ELR (cell line): Measurements from ENCODE around the gene RFTN1.

Experiments
- DNase-seq: peaks from one replicate; pipeline ENCODE4 v3.0.0-alpha.2; 2015; ENCODE audit warnings: low read depth

The RFTN1 gene

DNA sequence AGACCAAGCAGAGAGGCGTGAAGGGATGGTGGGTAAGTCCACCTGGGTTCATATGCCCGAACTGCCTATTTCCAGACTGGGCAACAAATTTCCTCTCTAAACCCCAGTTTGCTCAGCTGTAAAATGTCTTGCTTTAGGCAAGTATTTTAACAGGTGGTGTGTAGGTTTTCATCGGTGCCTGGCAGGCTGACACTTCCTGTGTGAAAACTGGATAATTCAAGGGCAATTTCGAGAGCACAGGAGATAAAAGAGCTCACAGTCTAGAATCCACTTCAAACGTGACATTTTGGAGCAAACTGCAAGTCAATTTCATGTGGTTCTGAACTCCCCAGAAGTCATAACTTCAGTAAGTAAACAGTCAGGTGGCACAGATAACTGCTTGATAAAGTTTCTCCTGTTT, 136.3 kb downstream of the RFTN1 start:
- no peak for DNase-seq

DNA sequence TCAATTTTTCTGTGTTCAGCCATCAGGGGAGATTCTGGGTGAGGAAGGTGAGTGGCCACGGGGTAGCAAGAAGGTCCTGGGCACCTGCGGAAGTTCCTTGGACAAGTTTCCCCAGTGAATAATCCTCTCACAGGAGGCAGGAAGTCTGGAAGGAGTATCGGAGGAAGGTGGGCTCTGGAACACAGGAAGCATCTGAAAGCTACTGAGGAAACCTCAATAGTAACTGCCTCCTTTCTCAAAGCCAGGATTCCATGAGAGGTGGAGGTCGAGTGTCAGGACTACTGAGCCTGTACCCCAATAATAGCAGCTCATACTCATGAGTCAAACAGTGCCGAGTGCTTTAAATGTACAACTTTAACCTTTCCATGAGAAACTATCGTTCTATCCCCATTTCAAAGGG, 137.6 kb downstream of the RFTN1 start:
- no peak for DNase-seq

DNA sequence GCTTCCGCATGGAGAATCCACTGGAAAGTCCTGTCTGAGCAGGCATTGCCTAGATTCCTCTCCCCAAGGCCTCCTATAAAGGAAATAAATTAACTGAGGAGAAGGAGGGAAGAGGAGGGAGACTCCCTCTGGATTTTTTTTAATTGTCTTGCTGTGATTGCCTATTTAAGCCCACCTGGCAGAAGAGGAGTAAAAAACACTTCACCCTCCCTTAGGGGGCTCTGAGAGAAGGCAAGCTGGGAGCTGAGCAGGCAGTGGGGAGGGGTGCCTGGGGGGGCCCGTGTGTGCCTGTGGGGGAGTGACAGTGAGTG, 138.6 kb downstream of the RFTN1 start:
- DNase-seq, result no peak

DNA sequence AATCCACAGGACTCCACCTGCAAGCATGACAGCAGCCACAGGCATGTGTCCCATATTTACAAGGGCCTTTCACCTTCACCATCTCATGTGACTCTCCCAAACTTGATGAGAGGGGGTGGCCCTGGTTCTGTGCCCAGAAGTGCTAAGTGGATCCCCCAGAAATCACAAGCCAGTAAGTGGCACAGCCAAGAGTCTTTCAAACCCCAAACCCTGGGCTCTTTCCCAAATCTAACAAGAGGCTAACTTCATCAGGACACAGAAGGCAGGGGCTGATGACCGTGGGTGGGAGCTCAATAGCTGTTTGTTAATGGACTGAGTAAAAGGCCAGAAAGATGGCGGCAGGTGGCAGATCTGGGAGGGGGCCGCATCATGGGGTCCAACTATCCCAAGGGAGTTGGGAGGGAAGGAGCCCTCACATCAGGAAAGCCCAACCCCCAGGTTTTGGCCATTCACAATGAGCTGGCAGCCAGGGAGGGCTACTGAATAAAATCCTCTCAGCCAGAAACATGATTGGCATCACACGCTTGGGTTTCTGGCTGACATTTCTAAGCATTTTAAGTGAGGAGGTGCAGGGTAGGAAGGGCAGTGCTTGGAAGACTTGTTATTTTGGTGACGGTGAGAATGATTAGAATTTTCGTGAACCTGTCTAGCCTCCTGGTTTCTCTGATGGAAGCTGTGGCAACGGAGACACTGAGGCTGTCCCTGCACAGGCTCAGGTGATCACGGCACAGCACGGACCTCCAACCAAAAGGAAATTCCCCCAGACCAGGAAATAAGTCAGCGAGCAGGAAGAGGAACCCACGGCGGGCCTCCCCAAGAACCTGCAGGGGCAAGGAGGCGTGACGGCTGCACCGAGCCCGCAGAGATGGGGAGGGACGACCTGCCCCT, 139.2 kb downstream of the RFTN1 start:
- no peak for DNase-seq

DNA sequence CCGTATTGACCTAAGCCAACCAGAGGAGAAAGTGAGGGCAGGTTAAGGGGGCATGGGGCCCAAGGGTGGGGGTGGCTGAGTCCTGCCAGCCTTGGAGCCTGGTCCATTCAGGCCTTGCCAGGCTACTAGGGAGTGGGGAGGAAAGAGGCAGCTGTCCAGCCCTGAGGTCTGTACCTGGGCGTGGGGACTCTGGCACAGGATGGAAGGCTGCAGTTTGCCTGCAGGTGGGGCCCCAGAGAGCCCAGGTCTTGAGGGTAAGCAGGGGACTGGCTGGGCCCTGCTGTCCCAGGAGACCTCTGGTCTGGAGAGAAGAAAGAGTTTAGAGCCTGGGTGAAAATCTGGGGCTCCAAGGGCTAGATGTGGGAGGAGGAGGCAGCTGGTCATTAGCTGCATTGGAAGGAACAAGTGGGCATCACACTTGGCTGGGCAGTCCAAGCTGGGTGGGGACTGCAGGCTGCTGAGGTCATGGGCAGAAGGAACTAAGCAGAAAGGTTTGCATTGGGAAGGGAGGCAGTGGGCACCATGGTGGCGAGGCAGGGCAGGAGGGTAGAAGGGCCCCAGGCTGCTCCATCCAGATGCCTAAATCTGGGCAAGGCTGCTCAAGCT, 140.1 kb downstream of the RFTN1 start:
- DNase-seq, result no peak

DNA sequence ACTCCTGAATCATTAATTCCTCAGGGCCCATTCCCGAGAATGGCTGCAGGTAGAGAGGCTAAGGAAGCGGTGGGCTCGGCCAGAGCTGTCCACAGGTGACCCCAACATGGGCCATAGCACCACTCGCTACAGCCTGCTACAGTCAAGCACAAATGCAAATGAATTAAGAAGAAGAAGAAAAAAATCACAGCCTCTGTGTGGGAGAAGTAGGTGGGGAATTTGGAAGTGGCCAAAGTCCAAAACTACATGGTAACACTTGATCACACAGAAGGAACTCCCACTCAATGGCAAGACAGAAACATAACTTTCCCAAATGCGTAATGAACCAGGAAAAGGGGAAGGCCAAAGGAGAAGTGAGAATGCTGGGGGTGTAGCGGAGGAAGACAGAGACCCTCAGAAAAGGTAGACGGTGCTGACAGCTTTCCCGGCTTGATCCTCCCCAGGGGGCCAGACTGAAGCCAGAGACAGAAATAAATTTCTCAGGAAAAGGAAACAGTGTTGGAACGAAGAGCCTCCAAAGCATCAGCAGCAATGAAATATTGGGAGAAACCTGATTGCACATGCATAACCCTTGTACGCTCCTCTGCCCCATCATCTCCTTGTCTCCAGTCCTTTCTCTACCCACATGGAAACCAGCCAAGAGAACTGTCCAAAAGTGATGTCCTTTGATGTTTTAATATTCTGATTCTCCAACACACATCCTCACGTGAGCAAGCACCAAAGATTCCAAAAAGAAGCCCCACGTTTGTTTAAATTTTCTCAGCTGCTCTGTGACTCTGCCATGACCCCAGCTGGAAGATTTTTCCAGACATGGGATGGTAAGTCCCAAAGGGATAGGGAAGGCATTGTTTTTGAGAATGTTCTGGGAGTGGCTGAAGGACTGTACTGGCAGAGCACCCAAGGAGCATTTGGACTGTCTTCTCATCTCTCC, 140.9 kb downstream of the RFTN1 start:
- no peak for DNase-seq

DNA sequence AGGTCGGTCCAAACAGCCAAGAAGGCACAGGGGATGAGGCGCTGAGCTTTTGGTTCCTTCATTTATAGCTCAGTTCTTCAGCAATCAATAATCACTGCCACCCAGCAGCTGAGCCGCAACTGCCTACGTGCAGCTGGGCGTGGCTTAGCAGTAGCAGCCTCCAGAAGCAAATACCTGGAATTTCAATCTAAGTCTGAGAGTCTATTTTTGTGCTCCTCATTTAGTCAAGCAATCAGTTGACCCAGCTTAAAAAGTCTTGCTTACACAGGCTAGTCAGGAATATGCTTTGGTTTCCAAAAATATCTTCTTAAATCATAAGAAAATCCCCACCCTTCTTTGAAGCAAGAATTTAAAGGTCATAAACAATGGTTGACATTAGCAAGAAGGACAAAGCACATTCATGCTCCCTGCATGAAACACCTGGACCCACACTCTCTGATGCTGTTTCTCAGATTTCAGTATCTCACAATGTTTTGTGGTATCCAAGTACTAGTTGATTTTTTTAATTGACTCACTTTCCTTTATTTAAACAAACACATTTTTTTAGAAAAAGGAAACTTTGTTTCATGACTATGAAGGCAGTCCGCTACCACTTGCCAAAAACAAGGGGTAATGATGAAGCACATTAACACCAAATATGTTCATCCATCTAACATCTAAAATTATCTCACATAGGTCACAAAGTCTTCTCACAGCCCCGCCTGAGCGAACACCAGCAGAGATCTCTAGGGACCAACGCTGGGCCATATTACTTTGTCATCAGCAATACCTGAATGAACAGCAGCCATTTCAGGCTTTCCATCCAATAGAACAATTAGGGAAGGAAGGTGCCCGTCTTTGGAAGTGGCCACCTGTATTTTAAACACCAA, 142.4 kb downstream of the RFTN1 start:
- no peak for DNase-seq

DNA sequence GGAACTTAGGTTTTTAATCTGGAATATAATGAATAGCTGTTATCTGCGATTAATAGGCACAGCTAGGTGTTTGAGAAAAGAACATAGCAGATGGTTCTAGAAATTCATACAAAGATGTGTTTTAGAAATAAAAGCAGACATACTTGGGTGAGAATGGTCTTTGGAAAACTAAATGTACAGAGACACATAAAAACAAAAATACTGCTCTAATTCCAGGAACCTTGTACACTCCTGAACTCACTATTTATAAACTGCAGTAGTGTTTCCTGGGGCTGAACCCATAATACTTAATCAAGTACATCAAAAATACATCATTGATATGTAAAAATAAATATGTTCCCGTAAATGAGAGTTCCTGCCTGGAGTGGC, 143.0 kb downstream of the RFTN1 start:
- no peak for DNase-seq

DNA sequence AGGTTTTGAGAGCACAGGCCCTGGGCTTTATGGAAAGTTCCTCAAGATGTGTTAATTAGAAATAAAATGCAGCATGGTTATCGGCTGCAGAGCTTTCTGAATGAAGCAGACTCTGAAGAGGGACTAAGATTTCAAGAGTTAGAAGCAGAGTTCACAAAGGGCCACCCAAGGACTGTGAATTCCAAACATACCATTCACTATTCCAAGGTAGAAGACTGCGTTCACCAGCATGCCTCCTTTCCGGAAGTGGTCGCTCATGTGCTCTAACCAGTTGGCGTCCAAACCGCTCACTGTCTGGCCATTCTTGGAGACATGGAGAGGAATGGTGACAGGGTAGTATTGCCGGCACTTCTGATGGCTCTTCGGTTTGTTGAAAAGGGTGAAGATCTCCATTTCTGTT, 143.6 kb downstream of the RFTN1 start:
- DNase-seq, result no peak

DNA sequence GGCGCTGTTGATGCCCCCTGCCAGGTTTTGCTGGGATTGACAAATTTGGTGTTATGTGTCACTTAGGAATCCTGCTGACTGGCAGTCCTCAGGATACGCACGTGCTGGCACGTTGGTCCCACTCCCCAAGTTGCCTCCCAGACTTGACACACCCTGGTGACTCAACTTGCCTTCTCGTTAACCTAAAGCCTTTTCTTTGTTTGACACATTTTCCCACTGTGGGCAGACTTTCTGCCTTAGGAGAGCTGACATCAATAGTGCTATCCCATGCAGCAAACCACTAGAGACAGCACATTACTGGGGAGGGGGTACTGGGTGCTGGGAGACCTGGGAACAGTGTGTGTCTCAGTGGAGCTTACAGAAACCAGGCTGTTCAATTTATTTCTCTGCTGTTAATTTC, 144.2 kb downstream of the RFTN1 start:
- DNase-seq, result no peak

DNA sequence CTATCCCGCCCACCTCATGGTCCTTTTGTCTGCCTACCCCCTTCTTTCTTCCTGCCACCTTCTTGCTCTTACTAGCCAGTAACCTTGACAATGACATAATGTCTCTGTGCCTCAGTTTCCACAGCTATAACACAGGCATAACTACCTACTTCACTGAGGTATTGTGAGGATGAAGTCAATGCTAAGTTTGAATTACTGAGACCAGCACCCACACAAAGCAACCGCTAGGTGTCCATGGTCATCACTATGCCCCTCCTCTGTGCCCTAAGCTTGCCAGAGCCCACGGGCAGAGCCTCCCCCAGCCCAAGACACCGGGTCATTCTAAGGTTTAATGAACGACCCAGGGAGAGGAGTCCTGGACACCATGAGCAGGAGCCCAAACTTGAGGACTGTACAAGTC, 146.9 kb downstream of the RFTN1 start:
- no peak for DNase-seq

DNA sequence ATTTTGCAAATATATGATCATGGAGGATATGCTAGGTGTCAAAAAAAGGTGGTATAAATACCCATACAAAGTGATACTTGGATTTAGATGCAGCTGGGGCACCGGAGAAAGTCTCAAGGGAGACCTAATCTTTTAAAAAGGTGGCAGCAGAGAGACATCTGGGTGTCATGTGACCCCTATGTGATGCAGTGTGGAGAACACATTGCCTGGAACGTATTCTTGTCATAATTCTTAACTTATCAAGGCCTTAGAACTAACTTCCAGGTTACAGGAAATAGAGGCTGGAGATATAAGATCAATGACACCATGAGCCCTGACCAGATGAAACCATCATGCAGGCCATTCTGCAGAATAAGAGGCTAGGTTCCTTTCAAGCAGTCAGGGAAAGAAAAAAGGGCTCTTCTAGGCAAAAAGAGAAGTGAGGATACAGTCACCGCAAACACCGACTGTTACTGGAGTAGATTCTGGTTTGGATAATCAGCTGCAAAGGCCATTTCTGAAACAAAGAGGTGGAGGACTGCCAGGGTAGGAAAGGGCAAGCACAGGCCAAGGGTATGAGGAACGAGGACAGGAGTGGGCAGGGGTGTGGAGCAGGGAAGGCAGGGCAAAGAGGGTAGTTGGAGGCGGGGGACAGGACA, 147.9 kb downstream of the RFTN1 start:
- no peak for DNase-seq

DNA sequence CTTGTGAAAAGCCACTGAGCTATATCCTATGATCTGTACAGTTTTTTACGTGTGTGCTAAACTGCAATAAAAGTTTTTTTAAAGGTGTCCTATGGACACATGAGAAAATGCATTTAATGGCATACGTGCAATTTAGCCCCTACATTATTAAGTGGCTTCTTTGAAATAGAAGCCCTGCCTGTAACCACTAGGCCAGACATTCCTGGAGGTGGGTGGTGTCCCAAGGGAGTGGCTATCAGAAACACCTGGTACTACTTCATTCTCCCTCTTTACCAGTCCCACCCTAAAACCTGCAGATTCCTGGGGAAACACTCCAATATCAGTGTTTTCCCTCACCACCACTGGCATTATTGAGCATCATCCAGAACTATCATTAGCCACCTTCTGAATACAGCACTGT, 148.5 kb downstream of the RFTN1 start:
- no peak for DNase-seq

DNA sequence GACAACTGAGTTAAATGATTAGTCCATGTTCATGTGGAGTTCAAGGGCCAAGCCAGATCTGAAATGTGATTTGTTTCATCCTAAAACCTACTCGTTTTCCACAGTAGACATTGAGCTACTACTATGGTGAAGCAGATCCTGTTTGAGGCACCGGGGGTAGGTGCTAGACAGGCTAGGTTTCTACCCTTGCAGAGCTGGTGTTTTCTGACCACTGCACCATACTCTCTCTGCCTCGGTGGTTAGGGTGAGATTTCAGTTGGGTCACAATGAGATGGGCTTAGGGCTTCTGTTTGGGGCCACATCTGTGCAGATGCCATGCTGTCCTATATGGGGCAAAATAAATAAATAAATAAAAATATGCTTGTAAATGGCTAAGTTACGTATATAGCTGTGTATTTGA, 149.2 kb downstream of the RFTN1 start:
- DNase-seq, result no peak

DNA sequence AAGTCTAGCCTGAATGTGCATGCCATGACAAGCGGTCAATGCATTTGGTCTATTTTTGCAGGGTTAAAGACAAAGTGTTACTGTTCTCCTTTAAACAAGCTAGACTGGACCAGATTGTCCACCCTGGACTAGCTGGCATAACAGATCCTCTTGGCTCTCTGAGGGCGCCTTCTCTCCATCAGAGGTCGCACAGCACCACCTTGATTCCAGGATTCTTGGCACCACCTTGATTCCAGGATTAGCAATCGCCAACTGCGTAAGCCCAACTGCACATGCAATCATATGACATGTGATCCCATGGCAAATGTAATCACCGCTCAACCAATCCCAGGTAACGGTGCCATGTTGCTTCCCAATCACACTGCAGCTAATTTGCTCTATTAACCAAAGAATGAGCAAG, 149.9 kb downstream of the RFTN1 start:
- DNase-seq, result no peak

DNA sequence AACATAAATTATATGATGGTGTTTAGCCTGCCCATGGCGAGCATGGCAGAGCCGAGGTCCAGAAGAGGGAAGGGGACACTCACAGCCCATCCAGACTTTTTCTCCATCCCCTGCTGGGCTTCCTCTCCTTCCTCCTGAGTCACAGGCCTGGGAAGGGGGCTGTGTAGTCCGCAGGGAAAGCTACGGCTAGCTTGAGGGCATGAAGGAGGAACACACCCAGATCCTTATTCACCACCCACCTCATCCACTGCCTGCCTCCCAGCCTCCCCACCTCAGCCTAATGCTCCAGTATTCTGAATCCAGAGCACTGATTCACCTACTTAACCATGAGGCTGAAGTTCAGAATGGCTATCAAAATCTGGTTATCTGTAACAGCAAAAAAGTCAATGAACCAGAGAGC, 150.7 kb downstream of the RFTN1 start:
- peak; percentile 85 for DNase-seq

DNA sequence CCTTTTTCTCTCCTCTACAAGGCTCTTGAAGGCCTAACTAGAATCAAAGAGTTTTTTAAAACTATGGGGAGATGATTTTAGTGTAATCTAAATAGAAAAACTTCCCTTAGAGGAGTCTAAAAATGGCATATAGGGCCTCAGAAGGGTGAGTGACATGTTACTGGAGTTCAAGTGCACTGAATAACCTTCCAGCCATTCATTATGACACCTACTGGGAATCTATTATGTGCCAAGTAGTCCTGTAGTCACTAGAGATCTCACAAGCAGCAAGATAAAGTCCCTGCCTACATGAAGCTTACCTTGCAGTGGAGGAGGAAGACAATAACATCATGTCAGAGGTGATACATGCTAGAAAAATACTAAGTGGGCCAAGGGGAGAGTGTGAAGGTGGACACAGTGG, 152.4 kb downstream of the RFTN1 start:
- DNase-seq, result no peak

DNA sequence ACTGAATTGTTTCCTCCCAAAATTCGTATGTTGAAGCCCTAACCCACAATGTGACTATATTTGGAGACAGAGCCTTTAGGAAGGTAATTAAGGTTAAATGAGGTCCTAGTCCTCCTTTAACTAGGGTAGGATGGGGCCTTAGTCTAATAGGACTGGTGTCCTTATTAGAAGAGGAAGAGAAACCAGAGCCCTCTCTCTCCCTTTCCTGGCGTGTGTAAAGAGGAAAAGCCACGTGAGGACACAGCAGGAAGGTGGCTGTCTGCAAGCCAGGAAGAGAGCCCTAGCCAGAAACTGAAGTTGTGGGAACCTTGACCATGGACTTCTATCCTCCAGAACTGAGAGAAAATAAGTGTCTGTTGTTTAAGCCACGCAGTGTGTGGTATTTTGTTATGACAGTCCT, 154.2 kb downstream of the RFTN1 start:
- no peak for DNase-seq

DNA sequence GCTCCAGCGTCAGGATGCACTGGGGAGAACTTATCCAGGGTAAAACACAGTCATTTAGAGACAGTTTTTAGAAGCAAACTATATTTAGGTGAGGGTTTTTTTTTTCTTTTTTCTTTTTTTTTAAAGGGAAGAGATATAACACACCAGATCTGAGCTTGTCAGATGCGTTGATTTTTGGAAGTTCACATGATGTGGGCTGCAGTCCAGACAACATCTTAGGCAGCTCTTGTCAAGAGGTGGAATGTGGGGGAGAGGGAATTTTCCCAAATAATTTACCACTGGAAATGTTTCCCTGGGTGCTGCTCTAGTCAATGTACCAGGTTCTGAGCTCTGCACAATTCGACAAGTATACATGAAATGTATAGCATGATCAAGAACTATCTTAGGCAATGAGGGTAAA, 155.2 kb downstream of the RFTN1 start:
- no peak for DNase-seq

DNA sequence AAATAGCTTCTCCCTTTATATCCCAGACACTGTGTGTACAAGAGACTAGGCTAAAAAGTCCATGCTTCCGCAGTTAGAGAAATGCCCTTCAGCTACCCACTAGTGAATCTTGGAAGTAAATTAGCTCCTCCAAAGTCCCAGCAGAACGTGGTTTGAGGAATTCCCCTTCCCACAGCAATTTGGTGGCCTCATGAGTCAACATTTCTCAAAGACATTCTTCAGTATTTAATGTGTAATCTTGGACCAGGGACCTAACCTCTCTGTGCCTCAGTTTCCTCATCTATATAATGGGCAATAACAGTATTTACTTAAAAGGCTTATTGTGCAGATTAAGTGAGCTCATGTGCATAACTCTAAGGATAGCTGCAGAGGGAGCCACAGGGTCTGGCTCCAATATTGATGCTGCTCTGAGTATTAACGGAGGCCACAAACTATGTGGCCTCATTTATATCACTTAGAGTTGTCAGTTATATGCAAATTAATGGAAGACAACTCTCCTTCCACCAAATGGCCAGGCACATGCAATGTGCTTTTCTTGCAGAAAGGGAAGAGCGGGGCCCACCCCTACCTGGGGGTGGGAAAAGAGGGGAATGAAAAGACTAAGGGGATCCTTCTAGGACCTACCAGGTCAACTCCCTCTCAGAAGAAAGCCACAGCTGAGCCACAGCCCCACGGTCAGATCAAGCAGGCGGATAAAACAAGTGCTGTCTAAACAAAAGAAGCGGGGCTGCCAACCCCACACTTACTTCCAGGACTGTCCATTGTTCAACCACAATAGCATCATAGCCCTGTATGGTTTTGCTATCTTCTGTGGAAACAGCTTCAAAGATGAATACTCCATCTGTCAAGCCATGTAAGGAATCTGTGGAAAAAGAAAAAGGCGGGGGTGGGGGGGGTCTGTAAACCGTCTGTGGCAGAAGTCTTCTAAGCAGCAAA, 156.0 kb downstream of the RFTN1 start:
- peak; percentile 11 for DNase-seq
